ENCODE data around the gene BLCAP. TPM values are rescaled to one million over a fixed set of nuclear protein-coding genes. Genes with fewer than 3 reads are reported as not detected.
"Not testable (repeated sequence)": the region's sequence is repeated elsewhere in the genome, so short reads cannot be mapped to it uniquely, and the experiment has no call there.

BLCAP gene
- total RNA-seq, 5 donors from 2014 or later (not counting 1 experiment from before 2014, with no cell fraction given), result 62.5 to 82.6 (median 80.6) TPM

- POLR2A ChIA-PET, result interaction anchor here in 1 of 2 donors (0.7 kb wide), 1 partner anchor 11 kb away, joined by 3 read pairs; no protein-coding TSS in a partner anchor
- no CpG with 5 or more reads among the region's 4 CpGs for WGBS (ENCODE audit: insufficient coverage)
- H3K36me3 Mint-ChIP-seq, result no peaks in the 10 kb centered on the region
Measured at GRCh38 chr20:37558306-37558705, 30.6 kb upstream of the BLCAP start.

GRCh38 chr20:37556538-37556937 lies 28.9 kb upstream of the BLCAP start:
- Histone ChIP-seq H3K4me1 (ENCODE audit: control insufficient read depth in 1 of 2, extremely low read depth in 1 of 2, insufficient read depth in 2 of 2, low read length in 2 of 2) (no peaks in the 10 kb centered on the region), H3K27ac (ENCODE audit: low read length) (no peak overlapping the region), H3K9me3 (no peaks in the 10 kb centered on the region), H3K4me3 (ENCODE audit: control insufficient read depth in 1 of 2, extremely low read depth in 1 of 2, low read length in 1 of 2) (no peak overlapping the region), H3K36me3 (ENCODE audit: control insufficient read depth in 2 of 2, extremely low read depth in 1 of 2, insufficient read depth in 1 of 2, low read length in 1 of 2) (no peaks in the 10 kb centered on the region), H3K27me3 (replicated peaks in 1 of 2; ENCODE audit: control insufficient read depth in 2 of 2, extremely low read depth in 1 of 2, insufficient read depth in 2 of 2, low read length in 1 of 2) (peaks cover under 1 to 23% of the 10 kb centered on the region in 2 experiments)
- DNase-seq (no peak), ATAC-seq (replicated peaks in 1 of 4) (no peak)
- Mint-ChIP-seq H3K27me3 (peaks cover 19 to 41% of the 10 kb centered on the region in 2 donors), H3K27ac (no peak overlapping the region), H3K9me3 (no peaks in the 10 kb centered on the region), H3K4me1 (no peaks in the 10 kb centered on the region), H3K36me3 (no peaks in the 10 kb centered on the region), H3K4me3 (no peak overlapping the region)
- WGBS (ENCODE audit: insufficient coverage), result 79% methylated on average over 6 of the region's 6 CpGs
- ChIA-PET POLR2A (no interaction called here), CTCF (no interaction called here)

More at GRCh38 chr20:37558306-37558705, 30.6 kb upstream of the BLCAP start:
- Histone ChIP-seq H3K36me3 (ENCODE audit: control insufficient read depth in 2 of 2, extremely low read depth in 1 of 2, insufficient read depth in 1 of 2, low read length in 1 of 2) (no peaks in the 10 kb centered on the region), H3K27me3 (replicated peaks in 1 of 2; ENCODE audit: control insufficient read depth in 2 of 2, extremely low read depth in 1 of 2, insufficient read depth in 2 of 2, low read length in 1 of 2) (peaks cover 2 to 30% of the 10 kb centered on the region in 2 experiments), H3K4me3 (ENCODE audit: control insufficient read depth in 1 of 2, extremely low read depth in 1 of 2, low read length in 1 of 2) (no peak overlapping the region), H3K4me1 (ENCODE audit: control insufficient read depth in 1 of 2, extremely low read depth in 1 of 2, insufficient read depth in 2 of 2, low read length in 2 of 2) (no peaks in the 10 kb centered on the region), H3K27ac (ENCODE audit: low read length) (no peak overlapping the region), H3K9me3 (no peaks in the 10 kb centered on the region)
- Mint-ChIP-seq H3K4me3 (no peak overlapping the region), H3K4me1 (no peaks in the 10 kb centered on the region), H3K27me3 (peaks cover 19 to 42% of the 10 kb centered on the region in 2 donors), H3K9me3 (no peaks in the 10 kb centered on the region), H3K27ac (no peak overlapping the region)
- DNase-seq (no peak), ATAC-seq (replicated peaks in 1 of 4) (no peak)
- CTCF ChIA-PET, result interaction anchor here in 1 of 2 donors (0.6 kb wide), 1 partner anchor 9 kb away, joined by 7 read pairs; no protein-coding TSS in a partner anchor

- H3K36me3 Mint-ChIP-seq; DNase-seq; H3K4me1 Mint-ChIP-seq; H3K36me3 ChIP-seq (ENCODE audit: control insufficient read depth in 2 of 2, extremely low read depth in 1 of 2, insufficient read depth in 1 of 2, low read length in 1 of 2); H3K4me1 ChIP-seq (ENCODE audit: control insufficient read depth in 1 of 2, extremely low read depth in 1 of 2, insufficient read depth in 2 of 2, low read length in 2 of 2); H3K4me3 Mint-ChIP-seq; H3K27ac ChIP-seq (ENCODE audit: low read length); H3K9me3 Mint-ChIP-seq; H3K4me3 ChIP-seq (ENCODE audit: control insufficient read depth in 1 of 2, extremely low read depth in 1 of 2, low read length in 1 of 2); POLR2A ChIA-PET; H3K27ac Mint-ChIP-seq; H3K9me3 ChIP-seq; ATAC-seq (replicated peaks in 1 of 4); CTCF ChIA-PET: not testable (repeated sequence)
- H3K27me3 ChIP-seq (replicated peaks in 1 of 2; ENCODE audit: control insufficient read depth in 2 of 2, extremely low read depth in 1 of 2, insufficient read depth in 2 of 2, low read length in 1 of 2), result peaks cover 0 to 25% of the 10 kb centered on the region in 2 experiments
- WGBS (ENCODE audit: insufficient coverage), result 80% methylated on average over 10 of the region's 13 CpGs
- peaks cover 19 to 30% of the 10 kb centered on the region in 2 donors for H3K27me3 Mint-ChIP-seq
Measured at GRCh38 chr20:37554721-37555298, 27.1 kb upstream of the BLCAP start.

- H3K27ac Mint-ChIP-seq, result no peak overlapping the region
- ChIA-PET CTCF (no interaction called here), POLR2A (no interaction called here)
- H3K4me1 Mint-ChIP-seq, result no peaks in the 10 kb centered on the region
- DNase-seq (no peak), ATAC-seq (replicated peaks in 1 of 4) (no peak)
- H3K4me3 Mint-ChIP-seq, result no peak overlapping the region
- no peaks in the 10 kb centered on the region for H3K9me3 ChIP-seq
- no peaks in the 10 kb centered on the region for H3K36me3 ChIP-seq (ENCODE audit: control insufficient read depth in 2 of 2, extremely low read depth in 1 of 2, insufficient read depth in 1 of 2, low read length in 1 of 2)
- no peak overlapping the region for H3K4me3 ChIP-seq (ENCODE audit: control insufficient read depth in 1 of 2, extremely low read depth in 1 of 2, low read length in 1 of 2)
- peaks cover 0 to 5% (median 0%) of the 10 kb centered on the region in 3 donors for H3K9me3 Mint-ChIP-seq
- peaks cover 0 to 15% of the 10 kb centered on the region in 2 experiments for H3K27me3 ChIP-seq (replicated peaks in 1 of 2; ENCODE audit: control insufficient read depth in 2 of 2, extremely low read depth in 1 of 2, insufficient read depth in 2 of 2, low read length in 1 of 2)
- no peaks in the 10 kb centered on the region for H3K36me3 Mint-ChIP-seq
- H3K27me3 Mint-ChIP-seq, result peaks cover 19 to 29% of the 10 kb centered on the region in 2 donors
- no peak overlapping the region for H3K27ac ChIP-seq (ENCODE audit: low read length)
- H3K4me1 ChIP-seq (ENCODE audit: control insufficient read depth in 1 of 2, extremely low read depth in 1 of 2, insufficient read depth in 2 of 2, low read length in 2 of 2), result no peaks in the 10 kb centered on the region
- WGBS (ENCODE audit: insufficient coverage), result 14% methylated on average over 1 of the region's 1 CpG
Measured at GRCh38 chr20:37552415-37552814, 24.7 kb upstream of the BLCAP start.

- H3K36me3 ChIP-seq (ENCODE audit: control insufficient read depth in 2 of 2, extremely low read depth in 1 of 2, insufficient read depth in 1 of 2, low read length in 1 of 2); H3K4me3 ChIP-seq (ENCODE audit: control insufficient read depth in 1 of 2, extremely low read depth in 1 of 2, low read length in 1 of 2); DNase-seq; ATAC-seq (replicated peaks in 1 of 4); H3K9me3 Mint-ChIP-seq; CTCF ChIA-PET; H3K27ac Mint-ChIP-seq; H3K36me3 Mint-ChIP-seq; H3K4me1 Mint-ChIP-seq; H3K4me3 Mint-ChIP-seq; POLR2A ChIA-PET; H3K4me1 ChIP-seq (ENCODE audit: control insufficient read depth in 1 of 2, extremely low read depth in 1 of 2, insufficient read depth in 2 of 2, low read length in 2 of 2); H3K27ac ChIP-seq (ENCODE audit: low read length); H3K9me3 ChIP-seq: not testable (repeated sequence)
- no CpG with 5 or more reads among the region's 2 CpGs for WGBS (ENCODE audit: insufficient coverage)
- H3K27me3 ChIP-seq (replicated peaks in 1 of 2; ENCODE audit: control insufficient read depth in 2 of 2, extremely low read depth in 1 of 2, insufficient read depth in 2 of 2, low read length in 1 of 2), result peaks cover 0 to 14% of the 10 kb centered on the region in 2 experiments
- H3K27me3 Mint-ChIP-seq, result peaks cover 19 to 22% of the 10 kb centered on the region in 2 donors
Measured at GRCh38 chr20:37551660-37552059, 24.0 kb upstream of the BLCAP start.

- peaks cover 16% of the 10 kb centered on the region in 2 donors for H3K27me3 Mint-ChIP-seq
- ATAC-seq (replicated peaks in 1 of 4), result not testable (repeated sequence)
Measured at GRCh38 chr20:37550101-37550920, 22.6 kb upstream of the BLCAP start.

More at GRCh38 chr20:37550101-37550920, 22.6 kb upstream of the BLCAP start:
- POLR2A ChIA-PET, result interaction anchor here in 1 of 2 donors (0.6 kb wide), 1 partner anchor 1465 kb away, joined by 5 read pairs; no protein-coding TSS in a partner anchor
- H3K4me1 ChIP-seq (ENCODE audit: control insufficient read depth in 1 of 2, extremely low read depth in 1 of 2, insufficient read depth in 2 of 2, low read length in 2 of 2); CTCF ChIA-PET; H3K4me3 Mint-ChIP-seq; H3K4me1 Mint-ChIP-seq; H3K36me3 Mint-ChIP-seq; H3K36me3 ChIP-seq (ENCODE audit: control insufficient read depth in 2 of 2, extremely low read depth in 1 of 2, insufficient read depth in 1 of 2, low read length in 1 of 2); H3K27ac Mint-ChIP-seq; DNase-seq; H3K4me3 ChIP-seq (ENCODE audit: control insufficient read depth in 1 of 2, extremely low read depth in 1 of 2, low read length in 1 of 2); H3K9me3 ChIP-seq; H3K27me3 ChIP-seq (replicated peaks in 1 of 2; ENCODE audit: control insufficient read depth in 2 of 2, extremely low read depth in 1 of 2, insufficient read depth in 2 of 2, low read length in 1 of 2); H3K27ac ChIP-seq (ENCODE audit: low read length); H3K9me3 Mint-ChIP-seq: not testable (repeated sequence)
- WGBS (ENCODE audit: insufficient coverage), result 90% methylated on average over 2 of the region's 16 CpGs

Data from T-cell (primary cell).